Keratinocyte (primary cell): ENCODE data around the gene CAST.

ENCODE experiments used
- CTCF ChIP-seq, 3 experiments: IDR thresholded peaks in 1 of 3; conservative IDR thresholded peaks in 1 of 3; optimal IDR thresholded peaks in 1 of 3; 2 replicates in 2 of 3; 3 replicates in 1 of 3; pipeline versions ENCODE3 to v1.5.1; 2011; ENCODE audit warnings: low read length in 3 of 3, mild to moderate bottlenecking in 3 of 3, moderate library complexity in 2 of 3, control low read depth in 1 of 3, inconsistent platforms in 1 of 3; ENCODE audit not compliant: insufficient read depth in 2 of 3; ENCODE audit errors: extremely low read depth in 1 of 3
- EZH2 ChIP-seq: IDR thresholded peaks from one replicate; pipeline ENCODE4 v1.6.1; 2012; ENCODE audit warnings: inconsistent platforms, mild to moderate bottlenecking, low read length, moderate library complexity

GRCh38 chr5:96809921-96810320, 147.7 kb downstream of the CAST start:
- TF ChIP-seq CTCF (optimal IDR thresholded peaks at IDR 0.05 in 1 of 3, IDR thresholded peaks at IDR 0.05 in 1 of 3, conservative IDR thresholded peaks at IDR 0.05 in 1 of 3; ENCODE audit: extremely low read depth in 1 of 3, insufficient read depth in 2 of 3, low read length in 3 of 3) (no peak), EZH2 (no peak)
